22Rv1 (cell line): ENCODE measurements around the gene ADA.

Source experiments
- H3K27ac ChIP-seq: fragments of 450-650 bp; 2 replicates; pipeline ENCODE4 v1.5.1; 2017
- CTCF ChIP-seq: fragments of 450-650 bp; IDR thresholded peaks from 2 replicates; pipeline ENCODE4 v1.5.1; 2017; ENCODE audit warnings: mild to moderate bottlenecking
- ZFX ChIP-seq: fragments of 450-650 bp; IDR thresholded peaks from 2 replicates; pipeline ENCODE4 v1.6.1; 2017; ENCODE audit warnings: antibody characterized with exemption, borderline replicate concordance

The ADA gene

DNA sequence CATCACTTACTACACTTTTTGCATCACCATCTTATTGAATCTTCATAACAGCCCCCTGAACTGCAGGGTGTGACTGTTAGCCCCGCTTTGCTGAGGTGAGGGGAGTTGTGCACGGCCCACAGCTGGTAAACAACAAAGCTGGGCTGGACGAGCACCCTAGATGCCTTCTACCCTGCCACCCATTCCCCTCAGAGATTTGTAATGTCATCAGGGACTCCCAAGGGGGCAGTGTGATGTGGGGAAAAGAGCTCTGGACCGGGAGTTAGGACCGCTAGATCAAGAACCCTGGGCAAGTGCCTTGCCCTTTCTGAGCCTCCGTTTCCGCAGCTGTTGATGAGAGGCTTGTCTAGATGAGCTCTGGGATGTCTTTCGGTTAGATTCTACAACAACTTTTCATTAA is 48.2 kb downstream of the ADA start:
- no peak overlapping the region for H3K27ac ChIP-seq
- TF ChIP-seq CTCF (no peak), ZFX (no peak)

DNA sequence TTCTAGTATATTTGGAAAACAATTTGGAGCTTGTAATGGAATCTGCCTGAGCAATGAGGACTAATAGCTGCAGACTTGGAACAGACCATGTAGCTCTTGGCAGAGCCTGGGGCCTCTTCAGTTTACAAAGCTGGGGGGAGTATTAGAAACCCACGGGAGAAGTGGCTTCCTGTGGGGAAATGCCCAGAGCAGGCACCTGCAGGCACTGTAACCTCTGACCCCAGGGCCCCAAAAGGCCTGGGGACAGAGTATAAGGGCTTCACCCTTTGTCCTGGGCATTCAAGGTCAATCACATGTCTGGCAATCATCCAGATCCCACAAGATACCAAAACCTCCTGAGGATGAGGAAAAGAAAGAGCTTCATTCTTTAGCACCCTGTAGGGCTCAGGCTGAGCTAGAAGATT is 49.7 kb downstream of the ADA start:
- TF ChIP-seq CTCF (no peak), ZFX (no peak)
- H3K27ac ChIP-seq = no peak overlapping the region

- H3K27ac ChIP-seq = no peak overlapping the region
- TF ChIP-seq CTCF (no peak), ZFX (no peak)
Observed at GRCh38 chr20:44601236-44601671, 50.2 kb downstream of the ADA start.

GRCh38 chr20:44600758-44601201 is 50.7 kb downstream of the ADA start:
- TF ChIP-seq ZFX = no peak
- TF ChIP-seq CTCF = no peak
- no peak overlapping the region for H3K27ac ChIP-seq

DNA sequence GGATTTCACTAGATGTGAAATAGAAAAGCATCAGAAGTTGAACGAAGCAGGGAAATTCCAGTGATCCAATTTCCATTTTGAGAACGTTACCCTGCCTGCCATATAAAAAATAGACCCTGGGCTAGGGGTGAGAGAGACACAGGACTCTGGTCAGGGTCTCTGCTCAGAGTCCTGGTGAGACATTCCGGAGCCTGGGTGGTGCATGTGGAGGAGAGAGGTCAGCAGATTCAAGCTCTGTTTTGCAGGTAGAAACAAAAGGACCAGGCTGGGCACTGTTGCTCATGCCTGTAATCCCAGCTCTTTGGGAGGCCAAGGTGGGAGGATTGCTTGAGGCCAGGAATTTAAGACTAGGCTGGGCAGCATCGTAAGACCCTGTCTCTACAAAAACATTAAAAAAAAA is 51.2 kb downstream of the ADA start:
- H3K27ac ChIP-seq = no peak overlapping the region
- no peak for TF ChIP-seq ZFX
- no peak for TF ChIP-seq CTCF

- TF ChIP-seq ZFX (no peak), CTCF (no peak)
- H3K27ac ChIP-seq = no peak overlapping the region
Observed at GRCh38 chr20:44599715-44600114, 51.8 kb downstream of the ADA start.

DNA sequence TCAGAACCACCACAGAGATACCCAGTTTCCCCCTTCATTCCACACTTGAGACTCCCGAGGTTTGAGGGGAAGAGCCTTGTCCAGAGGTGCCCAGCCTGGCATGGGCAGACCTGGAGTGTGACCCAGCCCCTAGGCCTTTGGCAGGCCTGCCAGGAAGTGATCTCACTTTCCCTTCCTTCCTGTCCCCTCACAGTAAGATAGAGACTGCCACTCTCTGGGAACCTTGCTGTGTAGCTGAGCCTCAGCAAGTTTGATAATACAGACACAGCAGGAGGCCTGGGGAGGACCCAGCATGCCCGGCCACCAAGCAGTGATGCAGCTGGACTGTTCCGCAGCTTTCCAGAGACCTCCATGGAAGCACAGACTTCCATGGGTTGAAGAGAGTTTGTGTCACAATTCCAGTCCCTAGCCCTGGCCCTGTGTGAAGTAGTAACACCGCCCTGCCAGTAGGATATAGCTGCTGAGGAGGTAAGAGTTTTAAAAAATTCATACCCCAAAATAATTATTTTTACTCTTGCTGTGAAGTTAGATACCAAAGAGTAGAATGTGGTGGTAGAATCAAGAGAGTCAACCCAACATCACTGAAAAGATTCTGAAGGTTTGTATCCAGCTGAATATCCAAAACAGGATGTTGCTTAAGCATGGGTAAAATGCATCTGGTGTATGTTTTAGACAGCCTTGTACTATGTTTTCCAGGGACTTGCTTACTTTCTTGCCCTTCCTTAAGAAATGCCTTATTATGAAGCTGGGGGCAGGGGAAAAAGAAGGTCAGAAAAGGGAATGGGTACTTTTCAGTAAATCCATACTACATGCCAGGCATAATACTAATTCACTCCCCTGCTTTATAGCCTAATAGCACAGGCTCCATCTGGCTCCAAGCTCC is 52.8 kb downstream of the ADA start:
- TF ChIP-seq ZFX (no peak), CTCF (no peak)
- no peak overlapping the region for H3K27ac ChIP-seq
